Muscle of arm (tissue), 12 donors: ENCODE data around the gene STEEP1. TPM values are rescaled to one million over a fixed set of nuclear protein-coding genes. Genes with fewer than 3 reads are reported as not detected.
"Not testable (repeated sequence)": the region's sequence is repeated elsewhere in the genome, so short reads cannot be mapped to it uniquely, and the experiment has no call there.

Experiments
- DNase-seq: peaks from one replicate; pipeline ENCODE4 v3.0.0-alpha.2; 2013
- polyA plus RNA-seq, 12 donors: library from polyadenylated mRNA; unstranded; fragments of 120-200 nt; gene quantifications; one replicate each; pipeline ENCODE4 v1.2.1, GENCODE V29; 2013; ENCODE audit not compliant: insufficient read length in 12 of 12

The STEEP1 gene
- polyA plus RNA-seq, 12 donors: 7.1 to 22.5 (median 17.8) TPM; not detected in 1

DNA sequence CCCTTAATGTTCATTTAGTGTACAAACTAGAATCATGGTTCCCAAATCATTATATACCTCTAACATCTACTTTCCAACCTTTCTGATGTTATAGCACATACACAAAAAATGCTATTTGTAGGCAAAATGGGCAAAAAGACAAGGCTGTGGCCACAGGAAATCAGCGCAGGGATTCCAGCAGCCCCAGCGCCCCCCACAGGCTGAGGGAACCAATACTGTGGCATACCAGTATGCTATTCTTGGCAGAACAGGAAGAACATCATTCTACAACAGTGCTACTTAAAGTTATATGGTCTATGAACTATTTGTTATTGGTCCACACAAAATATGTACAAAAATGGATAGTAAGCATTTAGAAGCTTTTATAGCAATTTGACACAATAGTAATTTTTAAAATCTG, 25.3 kb downstream of the STEEP1 start:
- DNase-seq: no peak

- DNase-seq: no peak
Observed at GRCh38 chrX:119537487-119537886, 27.7 kb downstream of the STEEP1 start.

DNA sequence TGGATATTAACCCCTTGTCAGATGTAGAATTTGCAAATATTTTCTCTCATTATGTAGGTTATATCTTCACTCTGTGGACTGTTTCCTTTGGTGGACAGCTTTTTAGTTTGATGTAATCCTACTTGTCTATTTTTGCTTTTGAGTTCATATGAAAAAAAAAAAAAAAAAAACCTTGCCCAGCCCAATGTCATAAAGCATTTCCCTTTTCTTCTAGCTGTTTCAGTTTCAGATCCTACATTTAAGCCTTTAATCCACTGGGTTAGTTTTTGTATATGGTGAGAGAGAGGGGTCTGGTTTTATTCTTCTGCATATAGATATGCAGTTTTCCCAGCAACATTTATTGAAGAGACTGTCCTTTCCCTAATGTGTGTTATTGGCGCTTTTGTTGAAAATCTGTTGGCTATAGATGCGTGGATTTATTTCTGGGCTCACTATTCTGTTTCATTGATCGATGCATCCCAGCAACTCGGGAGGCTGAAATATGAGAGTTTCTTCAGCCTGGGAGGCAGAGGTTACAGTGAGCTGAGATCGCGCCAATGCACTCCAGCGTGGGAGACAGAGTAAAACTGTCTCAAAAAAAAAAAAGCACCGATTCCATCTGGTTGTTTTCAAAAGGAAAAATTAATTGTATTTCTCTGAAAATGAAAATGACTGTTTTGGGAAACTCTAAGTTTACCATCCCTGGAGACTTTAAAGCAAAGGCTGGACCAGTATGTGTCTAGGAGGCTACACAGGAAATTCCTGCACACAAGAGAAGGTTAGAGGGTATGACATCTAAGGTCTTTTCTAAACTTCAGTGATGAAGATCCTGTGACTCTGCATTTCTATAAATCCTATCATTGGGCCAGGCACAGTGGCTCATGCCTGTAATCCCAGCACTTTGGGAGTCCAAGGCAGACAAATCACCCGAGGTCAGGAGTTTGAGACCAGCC, 35.6 kb downstream of the STEEP1 start:
- DNase-seq: no peak

DNA sequence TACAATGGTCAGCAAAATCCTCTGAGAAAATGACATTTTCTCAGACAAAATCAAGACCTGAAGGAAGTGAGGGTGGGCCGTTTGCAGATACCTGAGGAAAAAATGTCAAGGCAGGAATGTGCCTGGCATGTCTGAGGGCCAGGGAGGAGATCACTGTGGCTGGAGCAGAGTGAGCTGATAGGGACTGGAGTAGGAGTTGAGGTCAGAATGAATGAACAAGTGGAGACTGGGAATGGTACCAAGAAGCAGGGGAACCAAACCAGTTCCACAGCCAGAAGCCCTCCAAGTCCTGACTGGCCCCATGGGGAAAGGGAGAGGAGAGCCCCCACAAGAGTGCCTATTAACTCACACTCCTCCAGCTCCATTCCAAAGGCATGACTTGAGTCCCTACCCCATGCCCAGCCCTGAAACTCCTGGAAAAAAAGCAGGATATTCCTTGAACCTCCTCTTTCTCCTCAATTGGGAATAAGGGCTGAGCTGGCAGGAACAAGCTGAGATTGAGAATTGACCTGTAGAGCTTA, 41.5 kb downstream of the STEEP1 start:
- no peak for DNase-seq

DNA sequence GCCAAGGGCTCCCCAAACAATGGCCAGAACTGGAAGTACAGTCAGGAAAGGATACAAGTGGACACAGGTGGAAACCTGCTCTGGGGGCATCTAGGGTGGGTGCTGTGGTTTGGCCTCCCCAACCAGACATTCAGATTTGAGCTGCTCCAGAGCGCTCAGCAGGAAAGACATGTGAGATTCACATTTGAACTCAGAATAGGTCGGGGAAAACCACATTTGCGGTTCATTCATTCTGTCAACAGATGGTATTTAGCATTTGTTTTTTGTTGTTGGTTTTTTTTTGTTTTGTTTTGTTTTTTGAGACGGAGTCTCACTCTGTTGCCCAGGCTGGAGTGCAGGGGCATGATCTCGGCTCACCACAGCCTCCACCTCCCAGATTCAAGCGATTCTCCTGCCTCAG, 44.0 kb downstream of the STEEP1 start:
- no peak for DNase-seq

GRCh38 chrX:119518371-119518770, 46.8 kb downstream of the STEEP1 start:
- DNase-seq: no peak

GRCh38 chrX:119516157-119516702, 49.0 kb downstream of the STEEP1 start:
- DNase-seq: peak; percentile 57

GRCh38 chrX:119512146-119512800, 52.9 kb downstream of the STEEP1 start:
- peak; percentile 27 for DNase-seq

DNA sequence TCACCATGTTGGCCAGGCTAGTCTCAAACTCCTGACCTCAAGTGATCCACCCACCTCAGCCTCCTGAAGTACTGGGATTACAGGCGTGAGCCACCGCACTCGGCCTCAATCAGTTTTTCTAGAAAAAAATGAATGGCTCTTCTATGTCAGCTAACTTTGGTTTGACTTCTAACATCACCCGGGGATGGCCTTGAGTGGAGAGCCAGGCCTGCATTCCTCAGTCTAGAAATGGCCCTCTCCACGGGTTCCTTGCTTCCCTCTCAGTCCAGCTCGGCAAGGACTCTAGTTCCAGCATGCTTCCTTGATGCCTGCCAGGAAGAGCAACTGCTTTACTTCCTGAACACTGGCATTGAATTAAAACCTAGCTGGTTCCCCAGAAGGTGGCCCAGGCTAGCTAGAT, 58.0 kb downstream of the STEEP1 start:
- no peak for DNase-seq

DNA sequence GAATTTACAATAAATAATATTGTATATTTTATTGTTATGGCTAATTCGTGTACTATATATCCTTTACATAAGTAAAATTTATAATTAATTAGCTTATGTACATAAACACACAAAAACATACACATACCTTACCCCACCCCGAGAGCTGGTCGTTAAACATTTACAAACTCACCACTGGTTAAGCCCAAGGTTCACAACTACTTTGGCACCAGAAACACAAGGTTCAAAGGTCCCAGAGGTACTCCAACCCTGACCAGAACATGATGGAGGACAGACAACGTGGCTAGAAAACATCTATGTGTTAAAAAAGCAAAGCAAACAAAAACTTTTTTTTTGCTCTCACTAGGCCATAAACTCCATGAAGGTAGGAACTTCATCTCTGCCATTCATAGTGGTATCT, 59.3 kb downstream of the STEEP1 start:
- DNase-seq: no peak

DNA sequence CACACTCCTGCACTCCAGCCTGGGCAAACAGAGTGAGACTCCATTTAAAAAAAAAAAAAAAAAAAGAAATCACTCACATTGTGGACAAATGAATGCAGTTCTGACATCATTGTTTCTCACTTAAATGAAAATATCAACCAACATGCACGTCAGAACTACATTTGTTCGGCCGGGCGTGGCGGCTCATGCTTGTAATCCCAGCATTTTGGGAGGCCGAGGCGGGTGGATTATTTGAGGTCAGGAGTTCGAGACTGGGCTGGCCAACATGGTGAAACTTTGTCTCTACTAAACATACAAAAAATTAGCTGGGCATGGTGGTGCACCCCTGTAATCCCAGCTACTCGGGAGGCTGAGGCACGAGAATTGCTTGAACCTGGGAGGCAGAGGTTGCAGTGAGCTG, 60.1 kb downstream of the STEEP1 start:
- not testable (repeated sequence) for DNase-seq

DNA sequence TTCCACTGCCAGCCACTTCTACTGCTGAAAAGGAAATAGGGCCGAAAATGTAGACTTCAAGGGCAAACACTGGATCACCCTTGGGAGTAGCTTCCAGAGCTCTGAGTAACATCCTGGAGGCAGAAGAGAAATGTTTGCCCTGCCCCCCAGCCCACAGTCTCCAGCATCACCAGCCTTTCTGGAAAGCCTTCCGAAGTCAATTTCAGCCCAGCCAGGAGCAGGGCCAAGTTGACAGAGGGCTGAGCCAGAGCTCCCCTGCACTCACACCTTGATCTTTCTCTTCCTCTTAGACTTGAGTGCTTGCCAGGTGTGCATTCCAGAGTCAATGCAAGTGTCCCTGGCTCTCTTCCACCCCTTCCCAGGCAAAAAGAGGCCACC, 61.7 kb downstream of the STEEP1 start:
- no peak for DNase-seq

DNA sequence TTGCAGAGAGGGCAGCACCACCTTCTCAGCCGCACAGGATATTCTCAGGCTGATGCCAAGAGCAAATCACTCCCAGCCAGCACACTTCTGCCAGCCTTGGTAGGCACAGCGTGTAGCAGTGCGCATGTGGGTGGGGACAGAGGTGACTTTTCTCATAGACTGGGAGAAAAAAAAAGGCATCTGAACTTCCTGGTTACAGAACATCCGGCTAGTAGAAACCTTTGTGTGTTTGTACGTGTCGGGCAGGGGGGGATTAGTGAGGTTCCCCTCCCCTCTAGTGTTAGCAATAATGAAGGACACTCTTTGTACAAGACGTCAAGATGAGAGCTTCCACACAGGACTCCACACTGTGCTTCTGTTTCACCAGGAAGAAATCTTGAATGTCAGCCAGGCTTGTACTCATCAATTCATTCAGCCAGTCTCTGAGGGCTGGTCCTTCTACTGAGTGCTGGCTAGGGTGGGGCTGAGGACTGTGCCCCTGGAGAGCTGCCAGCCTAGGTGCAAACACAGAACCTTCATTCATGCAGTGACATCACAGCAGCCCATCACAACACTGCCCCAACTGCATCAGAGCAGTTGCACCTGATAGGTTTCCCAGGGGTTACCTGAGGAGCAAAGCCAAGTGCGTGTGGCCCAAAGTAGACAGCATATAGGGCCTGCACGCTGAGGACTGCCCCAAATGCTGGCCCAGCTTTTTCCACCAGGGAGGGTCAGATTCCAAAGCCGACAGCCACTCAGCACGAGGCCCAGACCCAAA, 62.3 kb downstream of the STEEP1 start:
- no peak for DNase-seq

DNA sequence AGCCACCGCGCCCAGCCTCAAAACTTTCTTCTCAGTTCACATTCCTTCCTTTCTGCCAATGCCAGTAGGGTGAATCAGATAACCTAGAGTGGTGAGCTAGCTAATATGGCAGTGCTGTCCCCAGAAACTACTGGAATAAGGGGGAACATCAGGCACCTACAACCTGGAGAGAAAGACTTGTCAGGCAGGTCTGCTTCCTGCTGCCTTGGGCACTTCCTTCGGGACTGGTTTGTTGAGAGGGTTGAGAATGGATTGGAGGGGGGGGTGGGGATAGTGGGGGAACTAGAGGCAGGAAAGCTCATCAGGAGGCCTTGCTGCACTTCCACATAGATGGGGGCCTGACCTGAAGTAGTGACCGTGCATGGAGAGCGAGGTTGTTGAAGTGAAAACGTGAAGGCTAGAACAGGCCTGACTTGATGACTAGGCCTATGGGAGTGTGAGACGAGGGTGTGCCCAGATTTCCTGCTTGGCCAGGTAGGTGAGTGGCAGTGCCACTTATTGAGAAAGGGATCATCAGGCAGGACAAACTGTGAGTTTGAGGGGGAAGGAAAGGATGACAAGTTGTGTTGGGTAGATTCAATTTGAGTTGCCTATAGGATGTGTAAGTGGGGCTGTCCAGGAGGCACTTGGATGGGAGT, 63.6 kb downstream of the STEEP1 start:
- no peak for DNase-seq

- no peak for DNase-seq
Observed at GRCh38 chrX:119500061-119500800, 65.0 kb downstream of the STEEP1 start.

DNA sequence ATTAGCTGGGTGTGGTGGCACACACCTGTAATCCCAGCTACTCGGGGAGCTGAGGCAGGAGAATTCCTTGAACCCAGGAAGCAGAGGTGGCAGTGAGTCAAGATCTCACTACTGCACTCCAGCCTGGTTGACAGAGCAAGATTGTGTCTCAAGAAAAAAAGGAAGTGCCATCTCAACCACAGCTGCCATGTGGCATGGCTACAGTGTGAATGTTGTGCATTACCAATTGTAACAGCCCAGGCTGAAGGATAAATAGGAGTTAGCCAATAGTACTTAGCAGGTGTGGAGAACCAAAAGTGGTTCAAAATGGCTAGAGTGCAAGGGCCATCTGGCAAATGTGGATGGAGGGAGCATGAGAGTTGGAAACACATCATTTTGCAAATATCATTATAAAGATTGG, 68.0 kb downstream of the STEEP1 start:
- DNase-seq: no peak

DNA sequence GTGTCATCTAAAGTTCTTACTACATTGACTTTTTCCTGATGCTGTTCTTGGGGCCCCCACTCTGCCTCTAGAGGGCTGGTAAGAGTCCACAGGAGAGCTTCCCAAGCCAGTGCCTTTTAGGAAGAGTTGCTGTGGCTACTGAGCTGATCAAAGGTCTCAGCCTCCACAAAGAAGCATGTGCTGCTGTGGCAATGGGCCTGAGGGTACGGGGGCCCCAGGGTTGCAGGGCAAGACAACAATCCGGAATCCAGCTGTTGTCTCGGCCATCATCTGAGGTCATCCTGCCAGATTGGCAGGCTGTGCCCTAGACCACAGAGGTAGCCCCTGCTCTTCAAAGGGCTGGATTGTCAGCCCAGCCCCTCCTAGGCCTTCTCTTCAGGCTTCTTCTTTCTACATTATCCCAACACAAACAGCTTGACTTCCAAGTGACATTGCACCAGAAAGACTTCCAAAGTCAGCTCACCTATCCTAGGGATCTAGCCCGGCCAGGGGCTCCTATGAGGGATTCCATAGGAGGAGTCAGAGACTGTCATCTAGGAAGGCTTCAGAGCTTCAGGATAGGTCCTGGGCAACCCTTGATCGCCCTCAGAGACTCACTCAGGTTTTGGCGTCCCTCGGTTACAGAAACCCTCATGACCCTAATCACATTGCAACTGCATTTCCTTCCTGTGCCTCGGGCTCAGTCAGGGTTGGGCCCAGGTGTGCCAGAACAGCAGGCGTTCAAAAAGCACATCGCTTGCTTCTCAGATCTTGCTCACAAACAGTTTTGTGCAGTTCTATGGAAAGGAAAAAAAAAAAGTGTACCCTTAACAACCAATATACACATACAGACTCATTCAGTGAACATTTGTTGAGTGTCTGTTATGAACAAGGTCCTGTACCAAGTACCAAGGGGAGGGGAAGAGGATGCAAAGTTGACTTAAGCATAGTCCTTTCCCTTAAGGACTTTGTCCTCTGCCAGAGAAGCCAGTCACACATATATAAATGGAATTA, 69.2 kb downstream of the STEEP1 start:
- no peak for DNase-seq

GRCh38 chrX:119493851-119494495, 71.2 kb downstream of the STEEP1 start:
- DNase-seq: not testable (repeated sequence)

DNA sequence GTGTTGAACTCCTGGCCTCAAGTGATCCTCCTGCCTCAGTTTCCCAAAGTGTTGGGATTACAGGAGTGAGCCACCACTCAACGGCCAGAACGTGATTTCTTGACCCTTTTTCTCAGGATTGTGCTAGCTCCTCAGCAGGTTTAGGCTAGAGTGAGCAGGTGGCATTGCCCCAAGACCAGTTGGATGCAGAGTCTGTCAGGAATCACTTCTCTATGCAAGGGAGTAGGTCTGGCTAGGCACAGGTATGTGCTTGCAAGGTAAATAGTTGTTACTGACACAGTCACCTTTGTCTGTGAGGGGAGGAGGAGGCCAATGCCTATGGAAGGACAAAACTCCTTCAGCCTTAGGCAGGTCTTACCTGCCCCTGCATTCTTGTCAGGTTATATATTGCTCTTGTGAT, 72.7 kb downstream of the STEEP1 start:
- DNase-seq: no peak
